H9 (cell line): ENCODE measurements around the gene TRIM59. TPM values are rescaled to one million over a fixed set of nuclear protein-coding genes. Genes with fewer than 3 reads are reported as not detected.

Experiments
- DNase-seq: peaks from one replicate; pipeline ENCODE4 v3.0.0-alpha.2; 2017
- H2AFZ ChIP-seq: one replicate; pipeline ENCODE4 v1.6.1; 2013; ENCODE audit warnings: mild to moderate bottlenecking, low read length, control low read depth, moderate library complexity
- H2AK5ac ChIP-seq: 2 replicates; pipeline ENCODE4 v1.6.1; 2013; ENCODE audit warnings: low read length, control low read depth, mixed read lengths; ENCODE audit not compliant: insufficient read length
- H2BK120ac ChIP-seq: one replicate; pipeline ENCODE4 v1.6.1; 2013; ENCODE audit warnings: low read depth, mild to moderate bottlenecking, low read length, control low read depth, inconsistent platforms; ENCODE audit not compliant: poor library complexity, severe bottlenecking
- H2BK12ac ChIP-seq: 2 replicates; pipeline ENCODE4 v1.6.1; 2013; ENCODE audit warnings: low read length, control low read depth, mixed read lengths, low read depth; ENCODE audit not compliant: insufficient read length
- H2BK15ac ChIP-seq: 2 replicates; pipeline ENCODE4 v1.6.1; 2013; ENCODE audit warnings: low read depth, low read length, control low read depth
- H2BK20ac ChIP-seq: one replicate; pipeline ENCODE4 v1.6.1; 2013; ENCODE audit warnings: low read depth, mild to moderate bottlenecking, low read length, control low read depth, inconsistent platforms; ENCODE audit not compliant: poor library complexity, severe bottlenecking
- H2BK5ac ChIP-seq: 2 replicates; pipeline ENCODE4 v1.6.1; 2013; ENCODE audit warnings: low read length, control low read depth, mixed read lengths; ENCODE audit not compliant: insufficient read length
- H3K14ac ChIP-seq: 2 replicates; pipeline ENCODE4 v1.6.1; 2013; ENCODE audit warnings: low read length, control low read depth; ENCODE audit not compliant: insufficient read depth
- H3K18ac ChIP-seq: 2 replicates; pipeline ENCODE4 v1.6.1; 2013; ENCODE audit warnings: low read depth, mild to moderate bottlenecking, mixed read lengths, low read length, control low read depth; ENCODE audit not compliant: insufficient read length
- H3K23ac ChIP-seq: 2 replicates; pipeline ENCODE4 v1.6.1; 2013; ENCODE audit warnings: low read length, control low read depth, mixed read lengths, low read depth; ENCODE audit not compliant: insufficient read length
- H3K23me2 ChIP-seq: 2 replicates; pipeline ENCODE4 v1.6.1; 2013; ENCODE audit warnings: low read depth, mild to moderate bottlenecking, mixed read lengths, low read length, control low read depth; ENCODE audit not compliant: insufficient read length, poor library complexity, severe bottlenecking
- H3K27ac ChIP-seq: 2 replicates; pipeline ENCODE4 v1.5.1; 2013; ENCODE audit warnings: low read length, control low read depth, mixed read lengths, low read depth; ENCODE audit not compliant: insufficient read length
- H3K27me3 ChIP-seq: 2 replicates; pipeline ENCODE4 v1.6.1; 2013; ENCODE audit warnings: low read length, control low read depth, inconsistent platforms; ENCODE audit not compliant: insufficient read depth
- H3K4ac ChIP-seq: 2 replicates; pipeline ENCODE4 v1.6.1; 2013; ENCODE audit warnings: low read depth, mild to moderate bottlenecking, control low read depth, inconsistent platforms, low read length, moderate library complexity
- H3K4me1 ChIP-seq: 2 replicates; pipeline ENCODE4 v1.6.1; 2013; ENCODE audit warnings: low read length, control low read depth, inconsistent platforms; ENCODE audit not compliant: insufficient read depth
- H3K4me2 ChIP-seq: 2 replicates; pipeline ENCODE4 v1.6.1; 2013; ENCODE audit warnings: low read length, control low read depth, mixed read lengths; ENCODE audit not compliant: insufficient read length, insufficient read depth
- H3K56ac ChIP-seq: 2 replicates; pipeline ENCODE4 v1.6.1; 2013; ENCODE audit warnings: low read depth, mild to moderate bottlenecking, mixed read lengths, low read length, control low read depth; ENCODE audit not compliant: insufficient read length
- H3K79me1 ChIP-seq: 2 replicates; pipeline ENCODE4 v1.6.1; 2013; ENCODE audit warnings: low read depth, mild to moderate bottlenecking, moderate library complexity, low read length, control low read depth, inconsistent platforms; ENCODE audit not compliant: insufficient read depth, poor library complexity, severe bottlenecking
- H3K79me2 ChIP-seq: 2 replicates; pipeline ENCODE4 v1.6.1; 2013; ENCODE audit warnings: low read length, control low read depth, inconsistent platforms; ENCODE audit not compliant: insufficient read depth
- H3K9ac ChIP-seq: 2 replicates; pipeline ENCODE4 v1.6.1; 2013; ENCODE audit warnings: low read length, control low read depth, mixed read lengths; ENCODE audit not compliant: insufficient read length; ENCODE audit errors: extremely low read depth
- H3K9me3 ChIP-seq: one replicate; pipeline ENCODE4 v1.6.1; 2013; ENCODE audit warnings: low read depth, low read length, inconsistent platforms; ENCODE audit not compliant: control insufficient read depth
- H3T11ph ChIP-seq: one replicate; pipeline ENCODE4 v1.6.1; 2013; ENCODE audit warnings: mild to moderate bottlenecking, low read length, control low read depth, inconsistent platforms
- H4K20me1 ChIP-seq: one replicate; pipeline ENCODE4 v1.6.1; 2013; ENCODE audit not compliant: control insufficient read depth, insufficient read length, insufficient read depth
- H4K5ac ChIP-seq: 2 replicates; pipeline ENCODE4 v1.6.1; 2013; ENCODE audit warnings: low read depth, mild to moderate bottlenecking, mixed read lengths, low read length, control low read depth; ENCODE audit not compliant: insufficient read length
- H4K8ac ChIP-seq: replicated peaks from 2 replicates; pipeline ENCODE4 v1.6.1; 2013; ENCODE audit warnings: low read length, control low read depth, mixed read lengths, low read depth; ENCODE audit not compliant: insufficient read length
- H4K91ac ChIP-seq: 2 replicates; pipeline ENCODE4 v1.6.1; 2013; ENCODE audit warnings: low read depth, mild to moderate bottlenecking, moderate library complexity, mixed read lengths, low read length, control low read depth; ENCODE audit not compliant: insufficient read length
- H3K27ac Mint-ChIP-seq, 3 experiments: 2 replicates in 2 of 3; 3 replicates in 1 of 3; pipeline ENCODE4 v1.8.0; 2020 to 2021; ENCODE audit warnings: mixed read lengths in 3 of 3, mild to moderate bottlenecking in 1 of 3, moderate library complexity in 1 of 3
- H3K27me3 Mint-ChIP-seq: 2 replicates; pipeline ENCODE4 v1.8.0; 2021; ENCODE audit warnings: low read depth, mild to moderate bottlenecking, moderate library complexity, mixed read lengths
- H3K36me3 Mint-ChIP-seq, 3 experiments: 2 replicates in 2 of 3; 3 replicates in 1 of 3; pipeline ENCODE4 v1.8.0; 2020 to 2021; ENCODE audit warnings: low read depth in 3 of 3, mixed read lengths in 3 of 3; ENCODE audit not compliant: insufficient read depth in 1 of 3
- H3K4me1 Mint-ChIP-seq, 2 experiments: 2 replicates each; pipeline ENCODE4 v1.8.0; 2020; ENCODE audit warnings: mixed read lengths in 2 of 2
- H3K4me3 Mint-ChIP-seq, 2 experiments: 2 replicates in 1 of 2; 3 replicates in 1 of 2; pipeline ENCODE4 v1.8.0; 2020 to 2021; ENCODE audit warnings: mild to moderate bottlenecking in 2 of 2, mixed read lengths in 2 of 2, moderate library complexity in 1 of 2
- H3K9me3 Mint-ChIP-seq, 2 experiments: 2 replicates in 1 of 2; 3 replicates in 1 of 2; pipeline ENCODE4 v1.8.0; 2020; ENCODE audit warnings: mild to moderate bottlenecking in 2 of 2, mixed read lengths in 2 of 2, moderate library complexity in 1 of 2
- CTCF ChIP-seq: fragments of 200-600 bp; sonication (generic); conservative IDR thresholded peaks from 3 replicates; pipeline ENCODE4 v1.8.0; 2021; ENCODE audit warnings: antibody characterized with exemption, mild to moderate bottlenecking
- WGBS: extraction: QIAGEN DNeasy Blood & Tissue Kit; methylation state at CpG from one replicate; pipeline ENCODE4 v1.1.7; 2013; ENCODE audit warnings: missing lambda C conversion rate, low lambda C conversion rate, mixed read lengths; ENCODE audit not compliant: insufficient read length; ENCODE audit errors: extremely low coverage; 5-methylcytosine and 5-hydroxymethylcytosine counted together
- total RNA-seq: library from RNA; stranded (reverse); gene quantifications from 2 replicates; pipeline ENCODE4 v1.2.1, GENCODE V29; 2021

TRIM59 gene
- total RNA-seq, 1 experiment from 2014 or later = 47.6 TPM

GRCh38 chr3:160403796-160404470 lies 45.7 kb downstream of the TRIM59 start:
- Histone ChIP-seq H3K23me2 (peaks cover 10% of the 10 kb centered on the region), H3K79me2 (peaks cover 32% of the 10 kb centered on the region; the same call in 1 of the 2 replicates), H3T11ph (no peak overlapping the region), H3K4me1 (no peaks in the 10 kb centered on the region), H3K18ac (no peak overlapping the region), H3K27ac (no peak overlapping the region), H2AK5ac (no peak overlapping the region), H2BK15ac (no peak overlapping the region), H3K9ac (no peak overlapping the region), H3K14ac (no peak overlapping the region), H3K4me2 (no peak overlapping the region), H3K79me1 (no peaks in the 10 kb centered on the region), H3K4ac (no peak overlapping the region), H4K5ac (no peak overlapping the region), H2BK20ac (no peak overlapping the region), H4K91ac (no peak overlapping the region), H2AFZ (no peak overlapping the region), H3K27me3 (no peaks in the 10 kb centered on the region), H3K9me3 (no peaks in the 10 kb centered on the region), H4K20me1 (no peaks in the 10 kb centered on the region), H4K8ac (no peak overlapping the region), H3K23ac (no peak overlapping the region), H2BK12ac (no peak overlapping the region), H2BK5ac (no peak overlapping the region), H2BK120ac (no peak overlapping the region), H3K56ac (no peak overlapping the region)
- H3K4me3 Mint-ChIP-seq = peak overlapping the region in 1 of 2 experiments; percentile 4; a peak in 1 of 5 replicates
- peaks cover 3% of the 10 kb centered on the region; the same call in 1 of the 2 replicates for H3K27me3 Mint-ChIP-seq
- TF ChIP-seq CTCF = no peak
- H3K9me3 Mint-ChIP-seq = peaks cover 0 to 4% of the 10 kb centered on the region in 2 experiments; a peak in 1 of 5 replicates
- H3K36me3 Mint-ChIP-seq = peaks cover 23 to 55% (median 54%) of the 10 kb centered on the region in 3 experiments
- no peak for DNase-seq
- WGBS = no CpG with 5 or more reads among the region's 7 CpGs
- H3K27ac Mint-ChIP-seq = peak overlapping the region; percentile 19 to 86 (median 44); a peak in 5 of 7 replicates
- H3K4me1 Mint-ChIP-seq = peaks cover 28 to 33% of the 10 kb centered on the region in 2 experiments
